ENCODE results near the gene ASS1. TPM values are rescaled to one million over a fixed set of nuclear protein-coding genes. Genes with fewer than 3 reads are reported as not detected.

The ASS1 gene
- total RNA-seq, 1 experiment from 2014 or later, result 118 TPM

- intact Hi-C loops (cut with micrococcal nuclease; ENCODE audit: unreplicated experiment), result no loop called here
- POLR2A ChIA-PET, result no interaction called here
- no peak for TF ChIP-seq CTCF (IDR thresholded peaks at IDR 0.05; ENCODE audit: insufficient read depth in 1 of 2, low read depth in 1 of 2, low read length in 1 of 2, severe bottlenecking in 1 of 2, unreplicated experiment in 1 of 2)
- Mint-ChIP-seq H3K27me3 (ENCODE audit: insufficient read depth, unreplicated experiment) (no peaks in the 10 kb centered on the region), H3K9me3 (ENCODE audit: unreplicated experiment) (no peaks in the 10 kb centered on the region), H3K4me3 (ENCODE audit: unreplicated experiment) (no peak overlapping the region), H3K27ac (ENCODE audit: unreplicated experiment) (peak overlapping the region; percentile 64), H3K36me3 (ENCODE audit: insufficient read depth, unreplicated experiment) (peaks cover 5% of the 10 kb centered on the region), H3K4me1 (ENCODE audit: low read depth, unreplicated experiment) (peaks cover 27% of the 10 kb centered on the region)
- no peaks in the 10 kb centered on the region for H3K9me3 ChIP-seq
- no peak overlapping the region for H3K4me3 ChIP-seq (ENCODE audit: low read depth, low read length)
- H3K4me1 ChIP-seq, result peaks cover 52% of the 10 kb centered on the region
- BruUV-seq (replicated peaks), result no TSS peak
- no peaks in the 10 kb centered on the region for H3K36me3 ChIP-seq (ENCODE audit: control insufficient read depth, insufficient read depth, low read length)
- peak; percentile 60 to 62 for DNase-seq
- CTCF ChIA-PET, result no interaction called here
- H3K27me3 ChIP-seq (replicated peaks; ENCODE audit: control insufficient read depth, insufficient read depth, low read length), result no peaks in the 10 kb centered on the region
These were observed 3.4 kb downstream of the ASS1 start for GRCh38 chr9:130448035-130448624.

GRCh38 chr9:130448771-130449603, 4.2 kb downstream of the ASS1 start:
- Mint-ChIP-seq H3K27me3 (ENCODE audit: insufficient read depth, unreplicated experiment) (no peaks in the 10 kb centered on the region), H3K36me3 (ENCODE audit: insufficient read depth, unreplicated experiment) (peaks cover 5% of the 10 kb centered on the region), H3K9me3 (ENCODE audit: unreplicated experiment) (no peaks in the 10 kb centered on the region), H3K4me1 (ENCODE audit: low read depth, unreplicated experiment) (peaks cover 27% of the 10 kb centered on the region), H3K4me3 (ENCODE audit: unreplicated experiment) (no peak overlapping the region), H3K27ac (ENCODE audit: unreplicated experiment) (no peak overlapping the region)
- no TSS peak for BruUV-seq (replicated peaks)
- H3K9me3 ChIP-seq, result no peaks in the 10 kb centered on the region
- DNase-seq, result no peak
- no peak for TF ChIP-seq CTCF (IDR thresholded peaks at IDR 0.05; ENCODE audit: insufficient read depth in 1 of 2, low read depth in 1 of 2, low read length in 1 of 2, severe bottlenecking in 1 of 2, unreplicated experiment in 1 of 2)
- no peaks in the 10 kb centered on the region for H3K27me3 ChIP-seq (replicated peaks; ENCODE audit: control insufficient read depth, insufficient read depth, low read length)
- ChIA-PET POLR2A (no interaction called here), CTCF (no interaction called here)
- H3K4me1 ChIP-seq, result peaks cover 52% of the 10 kb centered on the region
- intact Hi-C loops (cut with micrococcal nuclease; ENCODE audit: unreplicated experiment), result no loop called here
- H3K4me3 ChIP-seq (ENCODE audit: low read depth, low read length), result no peak overlapping the region
- H3K36me3 ChIP-seq (ENCODE audit: control insufficient read depth, insufficient read depth, low read length), result no peaks in the 10 kb centered on the region

- H3K4me3 Mint-ChIP-seq (ENCODE audit: unreplicated experiment), result no peak overlapping the region
- peak; percentile 68 to 86 for DNase-seq
- H3K4me1 ChIP-seq, result peaks cover 50% of the 10 kb centered on the region
These were observed 5.7 kb downstream of the ASS1 start for GRCh38 chr9:130450344-130451003.

More at GRCh38 chr9:130450344-130451003, 5.7 kb downstream of the ASS1 start:
- Mint-ChIP-seq H3K9me3 (ENCODE audit: unreplicated experiment) (no peaks in the 10 kb centered on the region), H3K27ac (ENCODE audit: unreplicated experiment) (no peak overlapping the region), H3K36me3 (ENCODE audit: insufficient read depth, unreplicated experiment) (peaks cover 5% of the 10 kb centered on the region), H3K4me1 (ENCODE audit: low read depth, unreplicated experiment) (peaks cover 27% of the 10 kb centered on the region), H3K27me3 (ENCODE audit: insufficient read depth, unreplicated experiment) (no peaks in the 10 kb centered on the region)
- H3K27me3 ChIP-seq (replicated peaks; ENCODE audit: control insufficient read depth, insufficient read depth, low read length), result no peaks in the 10 kb centered on the region
- POLR2A ChIA-PET, result interaction anchor here (1.5 kb wide), 1 partner anchor 239 kb away, joined by 5 read pairs; no protein-coding TSS in a partner anchor
- no TSS peak for BruUV-seq (replicated peaks)
- H3K4me3 ChIP-seq (ENCODE audit: low read depth, low read length), result no peak overlapping the region
- no peaks in the 10 kb centered on the region for H3K36me3 ChIP-seq (ENCODE audit: control insufficient read depth, insufficient read depth, low read length)
- TF ChIP-seq CTCF (IDR thresholded peaks at IDR 0.05; ENCODE audit: insufficient read depth in 1 of 2, low read depth in 1 of 2, low read length in 1 of 2, severe bottlenecking in 1 of 2, unreplicated experiment in 1 of 2), result peak in 1 of 2 experiments; percentile 3
- no peaks in the 10 kb centered on the region for H3K9me3 ChIP-seq
- intact Hi-C loops (cut with micrococcal nuclease; ENCODE audit: unreplicated experiment), result loop anchor here (1.0 to 5.0 kb wide), 2 partner anchors 17 to 68 kb away; no protein-coding TSS in a partner anchor
- CTCF ChIA-PET, result interaction anchor here (0.6 to 1.1 kb wide), 3 partner anchors 10 to 25 kb away, joined by 3 read pairs; no protein-coding TSS in a partner anchor

Data from Caco-2 (cell line).